GM21528 (cell line): Measurements from ENCODE around the gene DRAM2.

Source experiments
- ATAC-seq: cut with Tn5 transposase; IDR thresholded peaks from one replicate; pipeline ENCODE4 v1.9.1; 2021; ENCODE audit warnings: mild to moderate bottlenecking, moderate library complexity; ENCODE audit not compliant: unreplicated experiment, low FRiP score

Gene DRAM2

DNA sequence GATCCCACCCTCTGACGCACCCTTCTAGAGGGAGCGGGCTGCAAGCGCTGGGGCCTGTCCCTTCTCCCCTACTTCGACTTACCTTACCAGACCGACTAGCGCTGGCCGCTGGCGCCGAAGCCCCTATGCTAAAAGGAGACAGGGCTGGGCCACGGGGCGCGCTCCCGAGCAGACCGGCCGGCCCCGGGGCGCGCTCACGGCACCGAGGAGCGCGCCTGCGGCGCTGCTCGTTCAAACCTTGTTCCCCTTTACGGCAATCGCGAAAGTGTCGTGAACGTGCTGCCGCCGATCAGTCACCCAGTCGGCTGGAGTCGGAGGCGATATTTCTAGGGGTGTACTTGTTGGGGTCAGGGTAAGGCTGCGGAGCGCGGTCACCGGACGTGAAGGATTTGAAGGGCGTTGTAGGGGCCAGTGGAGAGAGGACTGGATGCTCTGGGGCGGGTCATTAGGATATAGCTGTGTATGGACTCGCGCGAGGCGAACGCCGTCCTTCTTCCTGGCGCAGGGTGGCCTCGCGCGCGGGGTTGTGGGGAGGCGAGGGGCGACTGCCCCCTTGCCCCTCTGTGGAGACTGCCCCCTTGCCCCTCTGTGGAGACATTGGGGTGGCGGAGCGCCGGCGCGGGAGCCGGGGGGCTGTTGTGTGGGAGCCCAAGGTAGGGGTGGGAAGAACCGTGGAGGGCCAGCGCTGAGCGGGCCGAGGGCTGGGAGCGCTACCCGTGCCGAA, at the start of gene DRAM2, which contains the start of gene CEPT1:
Gene DRAM2 (minus strand): TSS at position 138 of the 724 bp plus-strand sequence. CDS start 8,539 bp downstream, outside the sequence.
Gene CEPT1 (plus strand): TSS at position 268 of the 724 bp plus-strand sequence. CDS start 7,492 bp downstream, outside the sequence.
- ATAC-seq: peak; percentile 67

DNA sequence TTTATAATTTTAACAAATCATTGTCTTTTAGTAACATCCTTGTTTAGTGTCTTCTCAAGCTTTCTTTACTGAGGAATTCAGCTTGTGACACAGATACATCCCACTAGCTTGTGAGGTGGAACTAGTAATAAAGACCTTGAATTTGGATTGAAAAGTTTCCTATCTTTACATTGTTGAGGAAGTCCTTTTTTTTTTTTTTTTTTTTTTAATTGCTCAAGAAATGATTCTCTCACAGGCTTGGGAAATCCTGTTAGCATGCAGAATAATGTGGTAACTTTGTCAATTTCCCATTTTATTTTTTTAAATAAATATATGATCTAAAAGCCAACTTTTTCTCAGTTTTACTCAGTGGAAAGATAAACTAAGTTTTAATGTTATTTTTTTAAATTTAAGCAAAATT, 44.8 kb upstream of the DRAM2 start:
- ATAC-seq: no peak

DNA sequence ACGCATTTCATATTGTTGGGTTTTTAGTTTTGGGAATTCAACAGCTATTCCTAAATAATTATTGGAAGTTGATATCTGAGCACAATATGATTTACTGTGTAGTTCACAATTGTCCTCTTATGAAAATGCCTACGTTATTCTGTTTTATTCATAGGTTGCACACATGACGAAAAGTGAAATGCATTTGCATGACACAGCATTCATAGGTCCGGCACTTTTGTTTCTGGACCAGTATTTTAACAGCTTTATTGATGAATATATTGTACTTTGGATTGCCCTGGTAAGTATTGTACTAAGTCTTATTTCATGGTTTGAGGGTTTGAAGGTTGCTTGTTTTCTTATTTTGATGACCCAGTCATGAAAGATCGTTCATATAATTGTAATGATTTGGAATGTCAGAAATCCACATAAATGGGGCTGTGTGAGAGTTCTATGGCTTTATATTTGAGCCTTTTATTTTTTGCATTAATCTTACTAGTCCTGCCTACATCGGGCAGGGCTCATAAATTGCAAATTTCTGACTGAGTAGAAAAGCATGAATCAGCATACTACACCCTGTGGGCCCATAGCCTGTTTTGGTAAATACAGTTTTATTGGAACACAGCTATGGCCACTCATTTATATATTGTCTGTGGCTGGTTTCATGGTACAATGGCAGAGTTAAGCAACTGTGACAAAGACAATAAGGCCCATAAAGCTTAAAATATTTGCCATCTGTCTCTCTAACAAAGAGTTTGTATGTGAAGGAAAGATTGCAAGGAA, 43.6 kb upstream of the DRAM2 start:
- no peak for ATAC-seq

GRCh38 chr1:111182052-111182451, 42.2 kb upstream of the DRAM2 start:
- no peak for ATAC-seq

DNA sequence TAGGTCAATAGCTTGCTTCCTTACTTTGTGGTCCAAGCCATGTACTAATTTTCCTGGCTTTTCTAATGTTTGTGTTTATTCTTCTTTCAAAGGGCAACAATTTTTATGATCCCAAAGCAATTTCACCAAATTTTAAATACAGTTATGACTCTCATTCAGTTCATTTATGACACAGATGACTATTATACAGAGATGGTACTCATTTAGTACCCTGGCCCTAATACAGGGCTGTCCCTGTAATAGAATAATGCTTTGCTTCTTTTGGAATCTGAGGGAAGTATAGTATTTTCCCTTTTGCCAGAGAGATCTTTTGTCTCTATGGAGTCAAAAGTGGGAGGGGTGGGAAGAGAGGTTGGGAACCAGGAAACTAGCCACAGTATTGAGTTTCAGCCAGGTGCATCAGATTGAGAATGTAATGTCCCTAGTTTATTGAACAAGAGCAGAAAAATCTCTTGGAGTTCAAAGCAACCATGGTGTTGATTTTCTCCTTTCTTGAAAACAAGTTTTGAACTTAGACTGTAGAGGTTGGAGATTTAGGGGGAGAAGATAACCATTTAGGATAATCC, 40.2 kb upstream of the DRAM2 start:
- ATAC-seq: no peak

DNA sequence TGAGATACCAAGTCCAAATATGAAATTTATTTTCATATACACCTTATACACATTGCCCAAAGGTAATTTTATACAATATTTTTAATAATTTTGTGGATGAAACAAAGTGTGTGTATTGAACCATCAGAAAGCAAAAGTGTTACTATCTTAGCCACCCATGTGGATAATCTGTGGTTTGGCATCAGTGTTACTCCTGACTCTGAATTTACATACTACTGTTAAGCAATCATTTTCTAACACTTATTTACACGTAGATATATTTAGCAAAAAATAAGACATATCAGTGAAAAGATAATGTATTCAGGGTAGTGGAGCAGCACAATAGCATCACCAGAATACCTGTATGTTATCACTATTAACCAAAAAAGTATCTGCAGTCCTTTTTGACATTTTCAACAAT, 36.8 kb upstream of the DRAM2 start:
- no peak for ATAC-seq

DNA sequence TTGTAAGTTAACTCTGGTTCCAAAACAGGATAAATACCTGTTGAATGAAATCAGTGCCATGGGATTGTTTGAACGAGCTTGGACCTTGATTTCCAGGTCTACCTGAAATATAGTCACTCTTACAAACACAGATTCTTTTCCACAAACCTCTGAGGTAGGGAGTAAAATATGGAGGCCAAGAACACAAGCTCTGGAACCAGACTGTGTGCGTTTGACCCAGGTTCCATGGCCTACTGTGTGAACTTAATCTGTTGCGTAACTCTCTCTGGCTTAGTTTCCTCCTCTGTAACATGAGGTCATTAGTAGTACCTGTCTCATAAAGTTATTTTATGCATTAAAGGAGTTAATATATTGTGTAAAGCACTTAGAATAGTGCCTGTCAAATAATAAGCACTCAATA, 35.5 kb upstream of the DRAM2 start:
- ATAC-seq: no peak

- ATAC-seq: no peak
These were observed 34.2 kb upstream of the DRAM2 start for GRCh38 chr1:111174070-111174469.

DNA sequence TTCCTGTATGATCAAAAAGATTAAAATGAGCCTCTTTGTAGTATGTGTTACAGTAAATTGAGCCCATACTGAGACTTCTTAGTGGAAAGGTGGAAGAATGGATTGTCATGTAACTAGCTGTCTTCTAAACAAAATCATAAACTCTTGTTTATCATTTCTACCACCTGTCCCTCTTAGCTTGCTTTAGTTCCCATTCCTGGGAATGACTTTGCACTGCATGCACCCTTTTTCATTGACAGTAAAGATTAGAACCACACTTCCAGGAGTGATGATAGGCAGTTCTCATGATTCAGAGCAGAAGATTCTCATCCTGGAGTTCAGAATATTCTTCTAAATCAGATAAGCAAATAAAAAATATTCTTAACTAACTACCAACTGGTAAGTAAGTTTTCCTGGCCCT, 32.6 kb upstream of the DRAM2 start:
- no peak for ATAC-seq

DNA sequence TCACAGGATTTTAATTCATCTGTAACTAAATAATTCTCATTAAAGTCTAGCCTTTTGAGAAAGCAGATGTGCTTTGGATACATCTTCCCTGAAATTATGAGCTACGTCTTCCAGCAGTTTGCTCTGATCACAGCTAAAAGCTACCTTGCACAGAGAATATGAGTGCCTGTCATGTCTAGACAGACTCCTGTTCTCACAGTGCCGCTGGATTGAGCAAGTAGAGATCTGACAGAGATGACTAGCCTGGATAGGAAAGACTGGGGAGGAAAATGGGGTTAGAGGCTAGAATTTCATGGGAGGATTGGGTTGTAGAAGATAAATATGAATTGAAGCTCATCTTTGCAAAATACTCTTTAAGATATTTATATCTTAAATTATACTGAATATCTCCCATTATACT, 24.3 kb upstream of the DRAM2 start:
- ATAC-seq: no peak

GRCh38 chr1:111163363-111163762, 23.5 kb upstream of the DRAM2 start:
- no peak for ATAC-seq

GRCh38 chr1:111162488-111162880, 22.6 kb upstream of the DRAM2 start:
- no peak for ATAC-seq

DNA sequence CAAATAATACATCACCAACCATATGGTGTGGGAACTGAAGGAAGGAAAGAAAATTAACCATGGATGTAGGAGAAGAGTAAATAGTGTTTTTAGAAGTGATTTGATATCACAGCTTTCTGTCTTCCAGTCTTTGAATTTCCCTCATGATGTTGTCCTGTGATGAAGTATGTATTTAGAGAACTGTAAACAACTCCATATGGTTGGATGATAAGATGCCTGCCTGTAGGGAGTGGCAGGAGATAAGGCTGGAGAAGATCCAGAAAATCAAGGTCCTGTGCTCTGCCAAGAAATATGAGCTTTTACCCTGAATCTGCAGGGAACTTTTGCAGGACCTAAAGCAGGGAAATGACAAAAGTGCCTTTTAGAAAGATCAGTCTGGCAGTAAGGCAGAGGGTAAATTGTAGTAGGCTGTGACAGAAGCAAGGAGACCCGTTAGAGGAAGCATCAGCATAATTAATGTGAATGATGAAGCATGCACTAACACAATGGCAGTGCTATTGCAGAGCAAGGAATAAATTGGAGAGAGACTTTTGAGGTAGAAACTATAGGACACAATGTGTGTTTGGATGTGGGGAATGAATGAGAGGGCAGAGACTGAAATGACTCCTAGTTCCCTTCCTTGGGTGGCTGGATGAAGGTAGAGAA, 22.1 kb upstream of the DRAM2 start:
- no peak for ATAC-seq

GRCh38 chr1:111157431-111157830, 17.5 kb upstream of the DRAM2 start:
- no peak for ATAC-seq

GRCh38 chr1:111154021-111154999, 14.4 kb upstream of the DRAM2 start:
- no peak for ATAC-seq

DNA sequence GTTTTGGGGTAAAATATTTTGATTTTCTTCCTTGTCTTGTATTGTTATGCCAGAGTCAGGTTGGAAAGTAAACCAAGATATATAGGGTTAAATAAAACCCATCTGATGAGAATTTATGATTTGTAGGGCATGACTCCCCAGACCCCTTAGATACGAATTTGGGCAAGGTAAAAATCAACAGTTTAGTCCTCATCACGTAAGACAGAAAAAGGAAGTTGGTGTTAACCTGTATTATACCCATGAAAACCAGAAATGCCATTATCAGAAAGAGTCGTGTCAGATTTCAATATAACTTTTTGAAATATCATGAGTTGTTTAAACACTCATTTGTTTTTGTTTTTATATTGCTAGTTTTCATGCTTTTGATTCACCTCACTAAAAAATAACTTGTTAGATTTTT, 11.9 kb upstream of the DRAM2 start:
- ATAC-seq: no peak

DNA sequence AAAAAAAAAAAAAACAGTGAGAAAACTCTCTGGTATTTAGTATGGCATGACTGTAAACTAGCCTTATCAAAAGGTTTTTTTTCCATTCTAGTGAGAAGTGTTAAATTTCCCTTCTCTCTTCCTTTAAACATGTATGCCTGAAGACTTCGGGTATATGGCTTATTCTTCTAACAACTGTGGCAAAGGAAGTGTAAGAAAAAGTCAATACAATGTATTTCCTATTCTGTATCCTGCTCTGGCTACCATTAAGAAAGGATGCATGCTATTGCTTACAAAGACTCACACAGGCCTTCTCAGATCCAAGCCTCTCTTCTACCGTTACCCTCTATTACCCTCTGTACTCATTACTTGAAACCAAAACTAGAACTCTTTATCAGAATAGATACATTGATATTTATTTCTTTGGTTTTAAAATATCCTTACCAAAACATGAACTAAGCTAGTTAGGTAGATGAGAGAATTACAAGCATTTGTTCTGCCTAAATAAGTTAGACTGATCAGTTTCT, 8.5 kb upstream of the DRAM2 start:
- ATAC-seq: no peak

DNA sequence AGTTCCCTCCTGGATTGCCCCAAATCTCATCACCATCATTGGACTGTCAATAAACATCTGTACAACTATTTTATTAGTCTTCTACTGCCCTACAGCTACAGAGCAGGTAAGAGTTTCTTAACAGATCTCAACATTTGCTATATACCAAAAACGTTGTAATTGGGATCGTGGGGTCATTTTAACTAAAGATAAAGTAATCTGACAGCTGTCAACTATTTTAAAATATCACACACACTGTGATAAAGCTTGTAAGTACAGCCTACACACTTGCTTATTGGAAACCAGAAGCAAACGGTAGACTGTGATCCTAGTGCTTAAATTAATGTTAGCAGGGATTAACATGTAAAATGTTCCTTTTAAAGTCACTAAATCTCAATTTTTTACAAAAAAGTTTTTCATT, 8.1 kb upstream of the DRAM2 start:
- no peak for ATAC-seq

DNA sequence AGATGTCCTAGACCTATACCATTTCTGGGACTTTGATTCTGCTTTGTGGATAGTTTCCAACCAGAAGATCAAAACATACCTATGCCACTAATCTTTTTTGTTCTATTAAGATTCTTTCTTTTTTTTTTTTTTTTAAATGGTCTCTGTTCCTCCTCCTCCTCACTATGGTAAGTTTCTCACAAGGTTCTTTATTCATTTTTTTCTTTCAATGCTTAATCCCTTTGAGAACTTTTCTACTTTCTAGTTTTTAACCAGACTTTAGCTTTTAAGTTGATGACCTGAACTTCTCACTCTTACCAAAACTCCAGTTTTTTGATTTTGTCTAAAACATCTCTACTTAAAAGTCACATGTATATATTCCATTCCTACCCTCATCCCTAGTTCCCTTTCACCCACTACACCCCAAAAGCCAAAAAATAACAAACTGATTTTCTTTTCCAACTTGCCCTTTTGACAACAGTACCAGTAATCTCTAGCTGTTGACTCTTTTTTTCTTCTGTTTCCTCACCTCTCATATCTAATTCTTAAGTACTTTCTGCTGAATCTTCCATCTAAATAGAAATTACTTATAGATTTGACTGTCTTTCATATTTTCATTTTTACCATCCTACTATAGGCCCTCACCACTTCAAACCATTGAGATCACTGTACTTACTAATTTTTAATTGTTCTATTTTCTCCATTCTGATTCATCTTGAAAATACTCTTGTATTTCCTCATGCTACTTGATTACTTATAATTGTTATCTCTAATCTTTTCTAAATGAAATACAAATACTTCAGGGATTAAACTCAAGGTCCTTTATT, 6.3 kb upstream of the DRAM2 start:
- no peak for ATAC-seq
